ENCODE data around the gene C11orf98. TPM values are rescaled to one million over a fixed set of nuclear protein-coding genes. Genes with fewer than 3 reads are reported as not detected.
"Not testable (repeated sequence)": the region's sequence is repeated elsewhere in the genome, so short reads cannot be mapped to it uniquely, and the experiment has no call there.

Gene C11orf98
- total RNA-seq, 2 experiments from 2014 or later: 88.4 to 93.5 TPM

- ChIA-PET CTCF (interaction anchor here (0.6 to 3.2 kb wide), 14 partner anchors 10 to 197 kb away, joined by 3 to 16 read pairs (median 4); partner anchors contain the start of genes C11orf98, CSKMT, EML3 and LBHD1), POLR2A (interaction anchor here (0.9 to 5.4 kb wide), 29 partner anchors 10 to 653 kb away, joined by 3 to 70 read pairs (median 10); partner anchors contain the start of genes C11orf98, CSKMT, EEF1G and EML3)
- Mint-ChIP-seq H3K9me3 (no peaks in the 10 kb centered on the region), H3K36me3 (ENCODE audit: low read depth) (peaks cover 43% of the 10 kb centered on the region), H3K27ac (peak within 1 kb of the TSS; percentile 98), H3K4me1 (peaks cover 29% of the 10 kb centered on the region), H3K27me3 (no peaks in the 10 kb centered on the region), H3K4me3 (peak within 1 kb of the TSS; percentile 87)
- peak; percentile 97 for DNase-seq
These were observed 43.2 kb downstream of the C11orf98 start, which contains the start of gene B3GAT3 for GRCh38 chr11:62621567-62622470. TSS of gene B3GAT3 (minus strand) at chr11:62621986. CDS start at chr11:62621947, 39 bp downstream.

- peak overlapping the region; percentile 92 for H3K27ac Mint-ChIP-seq
- CTCF ChIA-PET: interaction anchor here (0.6 to 3.2 kb wide), 13 partner anchors 9 to 196 kb away, joined by 3 to 16 read pairs (median 5); partner anchors contain the start of genes C11orf98, CSKMT, EML3 and LBHD1
- POLR2A ChIA-PET: interaction anchor here (0.7 to 5.4 kb wide), 28 partner anchors 8 to 653 kb away, joined by 3 to 70 read pairs (median 10); partner anchors contain the start of genes C11orf98, CSKMT, EEF1G and EML3
These were observed 43.9 kb downstream of the C11orf98 start for GRCh38 chr11:62621027-62621566.

GRCh38 chr11:62616957-62617356 is 48.1 kb downstream of the C11orf98 start:
- H3K27me3 Mint-ChIP-seq, H3K9me3 Mint-ChIP-seq, CTCF ChIA-PET, DNase-seq, H3K4me3 Mint-ChIP-seq, H3K27ac Mint-ChIP-seq: not testable (repeated sequence)
- Mint-ChIP-seq H3K36me3 (ENCODE audit: low read depth) (peaks cover 34% of the 10 kb centered on the region), H3K4me1 (peaks cover 53% of the 10 kb centered on the region)
- POLR2A ChIA-PET: interaction anchor here (0.9 kb wide), 1 partner anchor 36 kb away, joined by 3 read pairs; the partner anchor contains the start of gene INTS5

More at GRCh38 chr11:62621027-62621566, 43.9 kb downstream of the C11orf98 start:
- H3K27me3 Mint-ChIP-seq: no peaks in the 10 kb centered on the region
- peak overlapping the region; percentile 87 for H3K4me3 Mint-ChIP-seq
- peaks cover 33% of the 10 kb centered on the region for H3K4me1 Mint-ChIP-seq
- H3K9me3 Mint-ChIP-seq: no peaks in the 10 kb centered on the region
- H3K36me3 Mint-ChIP-seq (ENCODE audit: low read depth): peaks cover 41% of the 10 kb centered on the region
- DNase-seq: no peak

GRCh38 chr11:62615521-62615920 is 49.5 kb downstream of the C11orf98 start:
- Mint-ChIP-seq H3K9me3 (no peaks in the 10 kb centered on the region), H3K4me3 (no peak overlapping the region), H3K4me1 (peaks cover 53% of the 10 kb centered on the region), H3K27ac (peak overlapping the region; percentile 16), H3K27me3 (no peaks in the 10 kb centered on the region), H3K36me3 (ENCODE audit: low read depth) (peaks cover 31% of the 10 kb centered on the region)
- no peak for DNase-seq
- ChIA-PET POLR2A (interaction anchor here (1.1 to 1.3 kb wide), 2 partner anchors 24 to 49 kb away, joined by 4 to 5 read pairs; partner anchors contain the start of genes C11orf98, CSKMT and TUT1), CTCF (no interaction called here)

GRCh38 chr11:62614275-62614674 is 50.7 kb downstream of the C11orf98 start:
- POLR2A ChIA-PET: interaction anchor here (1.0 to 6.7 kb wide), 5 partner anchors 13 to 57 kb away, joined by 3 to 84 read pairs (median 41); partner anchors contain the start of genes C11orf98, CSKMT, INTS5 and LBHD1
- Mint-ChIP-seq H3K4me3 (no peak overlapping the region), H3K9me3 (no peaks in the 10 kb centered on the region), H3K4me1 (peaks cover 56% of the 10 kb centered on the region), H3K27me3 (no peaks in the 10 kb centered on the region), H3K36me3 (ENCODE audit: low read depth) (peaks cover 36% of the 10 kb centered on the region), H3K27ac (peak overlapping the region; percentile 69)
- CTCF ChIA-PET: interaction anchor here (1.4 kb wide), 1 partner anchor 51 kb away, joined by 3 read pairs; the partner anchor contains the start of genes C11orf98 and CSKMT
- DNase-seq: peak; percentile 43

GRCh38 chr11:62613291-62613778 is 51.7 kb downstream of the C11orf98 start:
- ChIA-PET CTCF (interaction anchor here (0.6 to 1.5 kb wide), 4 partner anchors 14 to 174 kb away, joined by 3 to 4 read pairs (median 3); partner anchors contain the start of genes C11orf98 and CSKMT), POLR2A (interaction anchor here (0.9 to 6.7 kb wide), 11 partner anchors 8 to 242 kb away, joined by 3 to 84 read pairs (median 6); partner anchors contain the start of genes B3GAT3, C11orf98, CSKMT and INTS5)
- no peaks in the 10 kb centered on the region for H3K27me3 Mint-ChIP-seq
- H3K4me1 Mint-ChIP-seq: peaks cover 60% of the 10 kb centered on the region
- H3K9me3 Mint-ChIP-seq: no peaks in the 10 kb centered on the region
- no peak for DNase-seq
- peak overlapping the region; percentile 10 for H3K4me3 Mint-ChIP-seq
- peak overlapping the region; percentile 80 for H3K27ac Mint-ChIP-seq
- peaks cover 39% of the 10 kb centered on the region for H3K36me3 Mint-ChIP-seq (ENCODE audit: low read depth)

Other genes starting within 250 kb of the C11orf98 start
- not detected for gene SCGB1A1, start 246.2 kb downstream of the C11orf98 start, total RNA-seq
- gene AHNAK, start 118.4 kb downstream of the C11orf98 start, total RNA-seq: 100 to 1,000 TPM; 323 to 360 TPM
- 100 to 1,000 TPM; 991 to 999 TPM for gene EEF1G, start 91.3 kb downstream of the C11orf98 start, total RNA-seq
- 10 to 100 TPM; 23.7 to 25.2 TPM for gene TUT1, start 73.7 kb downstream of the C11orf98 start, total RNA-seq
- gene MTA2, start 63.3 kb downstream of the C11orf98 start, total RNA-seq: 100 to 1,000 TPM; 226 TPM
- 100 to 1,000 TPM; 121 to 122 TPM for gene EML3, start 52.4 kb downstream of the C11orf98 start, total RNA-seq
- 1 to 10 TPM; 1.6 to 2.2 TPM for gene ROM1, start 52.0 kb downstream of the C11orf98 start, total RNA-seq
- 10 to 100 TPM; 58.9 to 67.1 TPM for gene B3GAT3, start 43.2 kb downstream of the C11orf98 start, total RNA-seq
- gene GANAB, start 18.6 kb downstream of the C11orf98 start, total RNA-seq: 100 to 1,000 TPM; 278 to 284 TPM
- gene INTS5, start 11.9 kb downstream of the C11orf98 start, total RNA-seq: 10 to 100 TPM; 30.6 to 32.1 TPM
- gene CSKMT, start 102 bp upstream of the C11orf98 start, total RNA-seq: 10 to 100 TPM; 16.6 to 18.3 TPM
- 1 to 10 TPM; 7.9 to 8.2 TPM for gene UQCC3, start 6.5 kb upstream of the C11orf98 start, total RNA-seq
- gene LBHD1, start 7.1 kb upstream of the C11orf98 start, total RNA-seq: 10 to 100 TPM; 17.2 to 18.3 TPM
- 100 to 1,000 TPM; 135 to 139 TPM for gene UBXN1, start 13.9 kb upstream of the C11orf98 start, total RNA-seq
- under 1 TPM; 0.18 to 0.20 TPM for gene LRRN4CL, start 24.3 kb upstream of the C11orf98 start, total RNA-seq
- gene BSCL2, start 42.2 kb upstream of the C11orf98 start, total RNA-seq: 10 to 100 TPM; 24.2 to 28.9 TPM
- gene GNG3, start 42.5 kb upstream of the C11orf98 start, total RNA-seq: not detected
- 10 to 100 TPM; 65.1 to 65.3 TPM for gene HNRNPUL2, start 62.2 kb upstream of the C11orf98 start, total RNA-seq
- 10 to 100 TPM; 48.3 to 48.4 TPM for gene TTC9C, start 63.3 kb upstream of the C11orf98 start, total RNA-seq
- 10 to 100 TPM; 13.3 to 13.4 TPM for gene ZBTB3, start 89.0 kb upstream of the C11orf98 start, total RNA-seq
- 10 to 100 TPM; 89.2 to 94.1 TPM for gene POLR2G, start 96.4 kb upstream of the C11orf98 start, total RNA-seq
- 10 to 100 TPM; 15.2 to 16.0 TPM for gene TAF6L, start 106.2 kb upstream of the C11orf98 start, total RNA-seq
- gene TMEM179B, start 122.2 kb upstream of the C11orf98 start, total RNA-seq: 10 to 100 TPM; 46.9 to 48.2 TPM
- gene TMEM223, start 126.8 kb upstream of the C11orf98 start, total RNA-seq: 10 to 100 TPM; 18.0 to 21.0 TPM
- gene NXF1, start 140.2 kb upstream of the C11orf98 start, total RNA-seq: 10 to 100 TPM; 80.3 to 82.4 TPM
- gene STX5, start 166.8 kb upstream of the C11orf98 start, total RNA-seq: 10 to 100 TPM; 40.6 to 41.6 TPM
- not detected for gene TEX54, start 167.6 kb upstream of the C11orf98 start, total RNA-seq
- gene WDR74, start 174.4 kb upstream of the C11orf98 start, total RNA-seq: 10 to 100 TPM; 46.1 to 48.4 TPM
- 100 to 1,000 TPM; 262 to 279 TPM for gene SLC3A2, start 215.7 kb upstream of the C11orf98 start, total RNA-seq